ENCODE results near the gene CENPS. TPM values are rescaled to one million over a fixed set of nuclear protein-coding genes. Genes with fewer than 3 reads are reported as not detected.

Gene CENPS
- total RNA-seq, 4 donors from 2014 or later, result 6.8 to 94.1 (median 11.8) TPM

GRCh38 chr1:10398734-10399443 lies 31.3 kb upstream of the CENPS start, which contains the start of gene PGD:
Gene PGD, plus strand, starts transcription at chr1:10399064. Its CDS starts 54 bp downstream, at chr1:10399118.
- Histone ChIP-seq H3K4me3 (peak within 1 kb of the TSS; percentile 87 to 100 (median 94)), H3K27ac (peak within 1 kb of the TSS; percentile 91 to 98 (median 96)), H3K9me3 (no peaks in the 10 kb centered on the region), H3K27me3 (no peaks in the 10 kb centered on the region), H3K36me3 (peaks cover 0 to 15% (median 0%) of the 10 kb centered on the region in 3 donors), H3K4me1 (peaks cover 0 to 14% (median 4%) of the 10 kb centered on the region in 4 donors)
- DNase-seq, result peak; percentile 98 to 99 (median 99)
- peak in 1 of 6 experiments; percentile 8 for TF ChIP-seq CTCF (IDR thresholded peaks at IDR 0.05)
- peak; percentile 74 to 81 for TF ChIP-seq POLR2A (IDR thresholded peaks at IDR 0.05)

- DNase-seq, result no peak
These were observed 30.7 kb upstream of the CENPS start for GRCh38 chr1:10399444-10399941.

DNA sequence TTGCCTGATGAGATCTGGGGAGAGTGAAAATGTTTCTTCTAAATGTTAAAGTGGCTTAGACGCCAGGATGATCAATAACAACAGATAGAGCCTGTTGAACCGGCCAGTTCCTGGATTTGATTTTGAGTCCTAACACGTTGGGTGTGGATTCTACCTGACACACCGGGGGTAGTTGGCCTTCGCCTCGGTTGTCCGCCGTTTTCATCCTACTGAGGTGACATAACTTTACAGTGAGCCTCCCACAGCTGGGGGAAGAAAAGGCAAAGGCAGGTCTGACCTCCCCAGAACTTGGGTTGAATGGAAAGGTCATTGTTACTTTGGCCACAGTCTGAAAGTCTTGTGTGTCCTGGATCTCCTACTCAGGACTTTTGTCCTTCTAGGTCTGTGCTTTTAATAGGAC lies 30.2 kb upstream of the CENPS start:
- TF ChIP-seq CTCF (IDR thresholded peaks at IDR 0.05), result no peak
- no peak for TF ChIP-seq POLR2A (IDR thresholded peaks at IDR 0.05)
- Histone ChIP-seq H3K27ac (peak overlapping the region in 2 of 4 donors; percentile 91 to 98), H3K4me3 (peak overlapping the region; percentile 87 to 100 (median 94)), H3K36me3 (peaks cover 0 to 27% (median 0%) of the 10 kb centered on the region in 3 donors), H3K27me3 (no peaks in the 10 kb centered on the region), H3K9me3 (no peaks in the 10 kb centered on the region), H3K4me1 (peaks cover 0 to 14% (median 4%) of the 10 kb centered on the region in 4 donors)
- DNase-seq, result no peak

More at GRCh38 chr1:10399444-10399941, 30.7 kb upstream of the CENPS start:
- Histone ChIP-seq H3K4me3 (peak overlapping the region; percentile 87 to 100 (median 94)), H3K27me3 (no peaks in the 10 kb centered on the region), H3K27ac (peak overlapping the region; percentile 91 to 98 (median 96)), H3K36me3 (peaks cover 0 to 21% (median 0%) of the 10 kb centered on the region in 3 donors), H3K4me1 (peaks cover 0 to 14% (median 4%) of the 10 kb centered on the region in 4 donors), H3K9me3 (no peaks in the 10 kb centered on the region)
- TF ChIP-seq CTCF (IDR thresholded peaks at IDR 0.05) (no peak), POLR2A (IDR thresholded peaks at IDR 0.05) (no peak)

DNA sequence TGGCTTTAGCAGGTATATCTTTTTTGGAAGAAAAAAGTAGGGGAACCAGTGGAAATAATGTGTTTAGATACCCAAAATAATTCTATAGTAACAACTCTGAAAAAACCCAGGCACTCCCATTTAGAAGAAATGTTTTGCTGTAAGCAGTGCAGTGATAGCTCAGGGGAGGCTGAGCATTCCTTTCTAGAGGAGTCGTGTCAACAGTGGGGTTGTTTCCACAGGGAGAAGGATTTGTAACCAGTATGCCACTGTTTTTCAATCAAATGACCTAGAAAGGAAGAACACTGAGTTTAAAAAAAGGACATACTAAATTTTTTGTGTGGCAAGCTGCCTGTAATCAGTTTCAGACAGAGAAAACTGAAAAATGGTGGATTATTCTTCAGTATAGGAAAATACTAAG lies 29.0 kb upstream of the CENPS start:
- no peak for DNase-seq
- Histone ChIP-seq H3K4me1 (peaks cover 0 to 14% (median 4%) of the 10 kb centered on the region in 4 donors), H3K4me3 (no peak overlapping the region), H3K27ac (no peak overlapping the region), H3K9me3 (no peaks in the 10 kb centered on the region), H3K27me3 (no peaks in the 10 kb centered on the region), H3K36me3 (peaks cover 0 to 39% (median 0%) of the 10 kb centered on the region in 3 donors)
- TF ChIP-seq POLR2A (IDR thresholded peaks at IDR 0.05) (no peak), CTCF (IDR thresholded peaks at IDR 0.05) (no peak)

- H3K27ac ChIP-seq, result no peak overlapping the region
- no peaks in the 10 kb centered on the region for H3K9me3 ChIP-seq
- no peak for DNase-seq
- no peaks in the 10 kb centered on the region for H3K27me3 ChIP-seq
- peaks cover 0 to 55% (median 0%) of the 10 kb centered on the region in 3 donors for H3K36me3 ChIP-seq
- peaks cover 0 to 12% (median 4%) of the 10 kb centered on the region in 4 donors for H3K4me1 ChIP-seq
- H3K4me3 ChIP-seq, result no peak overlapping the region
- no peak for TF ChIP-seq POLR2A (IDR thresholded peaks at IDR 0.05)
- TF ChIP-seq CTCF (IDR thresholded peaks at IDR 0.05), result no peak
These were observed 27.4 kb upstream of the CENPS start for GRCh38 chr1:10402729-10403274.

Measured in Peyer's patch (tissue), 4 donors.